Measurements from ENCODE around the gene B3GALT4.

B3GALT4 gene

GRCh38 chr6:33297956-33298772 is 21.2 kb downstream of the B3GALT4 start:
- in situ Hi-C loops (cut with HindIII; ENCODE audit: low sequenced_read_pairs): no loop called here
- peak overlapping the region; percentile 85 for H3K4me3 ChIP-seq (ENCODE audit: low read depth, low read length)
- DNase-seq (ENCODE audit: low read depth, low spot score): peak; percentile 73
- peak; percentile 15 for TF ChIP-seq CTCF (IDR thresholded peaks at IDR 0.05; ENCODE audit: low read depth, low read length)

GRCh38 chr6:33298773-33299236 is 21.9 kb downstream of the B3GALT4 start, which contains the start of gene RGL2:
RGL2 (minus strand) TSS chr6:33298942; CDS start chr6:33298610, 332 bp downstream.
- no peak for TF ChIP-seq CTCF (IDR thresholded peaks at IDR 0.05; ENCODE audit: low read depth, low read length)
- in situ Hi-C loops (cut with HindIII; ENCODE audit: low sequenced_read_pairs): no loop called here
- DNase-seq (ENCODE audit: low read depth, low spot score): no peak
- peak within 1 kb of the TSS; percentile 85 for H3K4me3 ChIP-seq (ENCODE audit: low read depth, low read length)

GRCh38 chr6:33299237-33299944 is 22.5 kb downstream of the B3GALT4 start:
- TF ChIP-seq CTCF (IDR thresholded peaks at IDR 0.05; ENCODE audit: low read depth, low read length): peak; percentile 82
- in situ Hi-C loops (cut with HindIII; ENCODE audit: low sequenced_read_pairs): no loop called here
- peak; percentile 94 for DNase-seq (ENCODE audit: low read depth, low spot score)
- H3K4me3 ChIP-seq (ENCODE audit: low read depth, low read length): peak overlapping the region; percentile 85

GRCh38 chr6:33301877-33302276 is 25.0 kb downstream of the B3GALT4 start:
- TF ChIP-seq CTCF (IDR thresholded peaks at IDR 0.05; ENCODE audit: low read depth, low read length): no peak
- no peak overlapping the region for H3K4me3 ChIP-seq (ENCODE audit: low read depth, low read length)
- no peak for DNase-seq (ENCODE audit: low read depth, low spot score)
- in situ Hi-C loops (cut with HindIII; ENCODE audit: low sequenced_read_pairs): no loop called here

- no peak for DNase-seq (ENCODE audit: low read depth, low spot score)
- in situ Hi-C loops (cut with HindIII; ENCODE audit: low sequenced_read_pairs): no loop called here
- no peak overlapping the region for H3K4me3 ChIP-seq (ENCODE audit: low read depth, low read length)
- TF ChIP-seq CTCF (IDR thresholded peaks at IDR 0.05; ENCODE audit: low read depth, low read length): no peak
Observed at GRCh38 chr6:33304216-33304615, 27.3 kb downstream of the B3GALT4 start.

- TF ChIP-seq CTCF (IDR thresholded peaks at IDR 0.05; ENCODE audit: low read depth, low read length): no peak
- in situ Hi-C loops (cut with HindIII; ENCODE audit: low sequenced_read_pairs): no loop called here
- no peak overlapping the region for H3K4me3 ChIP-seq (ENCODE audit: low read depth, low read length)
- no peak for DNase-seq (ENCODE audit: low read depth, low spot score)
Observed at GRCh38 chr6:33305052-33305451, 28.1 kb downstream of the B3GALT4 start.
